Left ventricle myocardium inferior (tissue), 1 donor: ENCODE results near the gene ARAP3. TPM values are rescaled to one million over a fixed set of nuclear protein-coding genes. Genes with fewer than 3 reads are reported as not detected.

Experiments used
- DNase-seq: peaks from one replicate; pipeline ENCODE4 v3.0.0-alpha.2; 2020
- H3K27ac ChIP-seq: fragments of 200-600 bp; replicated peaks from 2 replicates; pipeline ENCODE4 v1.8.0; 2021
- H3K27me3 ChIP-seq: fragments of 200-600 bp; 2 replicates; pipeline ENCODE4 v1.8.0; 2021; ENCODE audit warnings: low read depth
- H3K36me3 ChIP-seq: fragments of 200-600 bp; 2 replicates; pipeline ENCODE4 v1.8.0; 2021
- H3K4me1 ChIP-seq: fragments of 200-600 bp; 2 replicates; pipeline ENCODE4 v1.8.0; 2021
- H3K4me3 ChIP-seq: fragments of 200-600 bp; 2 replicates; pipeline ENCODE4 v1.8.0; 2021; ENCODE audit warnings: mild to moderate bottlenecking, moderate library complexity
- H3K9me3 ChIP-seq: fragments of 200-600 bp; replicated peaks from 2 replicates; pipeline ENCODE4 v1.8.0; 2021
- intact Hi-C: fragments of 100-400 bp; cut with micrococcal nuclease; formaldehyde crosslinking; loops from one replicate; pipeline ENCODE4 v1.11.0; 2022
- total RNA-seq: library from RNA; stranded (reverse); fragmentation: NEBNext Ultra II Directional; extraction: Animal tissue kit (Norgen Biotek cat#: 25700); gene quantifications from one replicate; pipeline ENCODE4 v1.2.1, GENCODE V29; 2021
- TF ChIP-seq, protein P1 (sequence below): fragments of 200-600 bp; IDR thresholded peaks from 2 replicates; pipeline ENCODE4 v1.8.0; 2021; ENCODE audit warnings: antibody characterized with exemption, mild to moderate bottlenecking, borderline replicate concordance
- donor health status: DM: no; HTN: yes; CAD: no; lungs with severe emphysema.

The ARAP3 gene
- total RNA-seq, 1 donor from 2014 or later = 15.2 TPM

DNA sequence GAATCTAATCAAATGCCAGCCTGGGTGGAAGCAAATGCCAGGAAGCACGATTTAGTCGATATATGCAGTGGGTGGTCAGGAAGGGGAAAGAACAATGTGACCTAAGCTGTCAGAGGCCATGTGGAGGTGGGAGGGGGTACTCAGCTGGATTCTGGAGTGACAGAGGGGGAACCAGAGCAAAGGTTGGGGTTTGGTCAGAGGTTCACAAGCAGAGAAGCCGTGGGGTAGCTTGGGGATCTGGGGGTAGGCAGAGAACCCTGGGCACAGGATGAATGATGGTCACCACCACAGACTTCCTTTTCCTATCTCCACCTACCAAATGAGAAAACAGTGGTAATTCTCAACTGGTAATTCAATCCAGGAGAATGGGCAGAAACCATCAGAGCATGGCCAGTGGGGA is 24.1 kb upstream of the ARAP3 start:
- Histone ChIP-seq H3K4me1 (peaks cover 21% of the 10 kb centered on the region), H3K4me3 (no peak overlapping the region), H3K36me3 (no peaks in the 10 kb centered on the region), H3K9me3 (no peaks in the 10 kb centered on the region), H3K27me3 (peaks cover 35% of the 10 kb centered on the region), H3K27ac (no peak overlapping the region)
- intact Hi-C loops = loop anchor here (10.0 kb wide), 2 partner anchors 109 to 169 kb away; partner anchors contain the start of gene PCDH1
- TF ChIP-seq, protein P1, sequence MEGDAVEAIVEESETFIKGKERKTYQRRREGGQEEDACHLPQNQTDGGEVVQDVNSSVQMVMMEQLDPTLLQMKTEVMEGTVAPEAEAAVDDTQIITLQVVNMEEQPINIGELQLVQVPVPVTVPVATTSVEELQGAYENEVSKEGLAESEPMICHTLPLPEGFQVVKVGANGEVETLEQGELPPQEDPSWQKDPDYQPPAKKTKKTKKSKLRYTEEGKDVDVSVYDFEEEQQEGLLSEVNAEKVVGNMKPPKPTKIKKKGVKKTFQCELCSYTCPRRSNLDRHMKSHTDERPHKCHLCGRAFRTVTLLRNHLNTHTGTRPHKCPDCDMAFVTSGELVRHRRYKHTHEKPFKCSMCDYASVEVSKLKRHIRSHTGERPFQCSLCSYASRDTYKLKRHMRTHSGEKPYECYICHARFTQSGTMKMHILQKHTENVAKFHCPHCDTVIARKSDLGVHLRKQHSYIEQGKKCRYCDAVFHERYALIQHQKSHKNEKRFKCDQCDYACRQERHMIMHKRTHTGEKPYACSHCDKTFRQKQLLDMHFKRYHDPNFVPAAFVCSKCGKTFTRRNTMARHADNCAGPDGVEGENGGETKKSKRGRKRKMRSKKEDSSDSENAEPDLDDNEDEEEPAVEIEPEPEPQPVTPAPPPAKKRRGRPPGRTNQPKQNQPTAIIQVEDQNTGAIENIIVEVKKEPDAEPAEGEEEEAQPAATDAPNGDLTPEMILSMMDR = no peak
- no peak for DNase-seq

DNA sequence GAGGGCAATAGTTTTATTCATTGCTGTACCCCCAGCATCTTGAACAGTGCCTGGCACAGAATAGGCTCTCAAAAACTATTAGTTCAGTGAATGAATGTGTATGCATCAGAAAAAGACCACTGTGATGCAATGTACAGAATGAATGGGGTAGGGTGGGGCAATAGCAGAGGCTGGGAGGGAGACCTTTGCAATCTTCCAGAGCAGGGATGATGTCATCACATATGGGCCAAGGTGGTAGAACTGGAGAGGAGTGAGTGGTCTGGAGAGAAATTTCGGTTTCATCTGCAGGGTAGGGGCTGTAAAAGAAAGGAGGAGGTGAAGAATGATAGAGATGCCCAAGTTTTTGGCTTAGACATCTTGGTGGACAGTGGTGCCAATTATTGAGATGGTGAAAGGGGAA is 23.4 kb upstream of the ARAP3 start:
- H3K27me3 ChIP-seq = peaks cover 39% of the 10 kb centered on the region

DNA sequence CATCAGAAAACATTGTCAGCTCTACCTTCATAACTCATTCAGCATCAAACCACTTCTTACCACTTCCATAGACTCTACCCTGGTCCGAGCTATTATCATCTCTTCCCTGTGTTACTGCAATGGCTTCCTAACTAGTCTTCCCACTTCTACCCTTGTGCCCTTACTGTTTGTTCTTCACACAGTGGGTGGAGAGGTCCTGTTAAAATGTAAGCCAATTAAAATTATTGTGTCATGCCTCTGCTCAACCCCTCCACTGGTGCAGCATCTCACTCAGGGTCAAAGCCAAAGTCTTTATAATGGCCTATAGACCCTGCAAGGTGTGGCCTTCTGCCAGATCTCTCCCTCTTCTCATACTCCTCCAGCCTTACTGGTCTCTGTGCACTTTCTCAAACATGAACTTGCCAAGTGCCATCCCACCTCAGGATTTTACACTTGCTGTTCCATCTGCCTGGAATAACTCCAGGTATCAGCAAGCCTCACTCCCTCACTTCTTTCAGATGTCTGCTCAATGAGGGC is 22.8 kb upstream of the ARAP3 start:
- H3K4me3 ChIP-seq = no peak overlapping the region
- no peak overlapping the region for H3K27ac ChIP-seq
- peaks cover 25% of the 10 kb centered on the region for H3K4me1 ChIP-seq
- intact Hi-C loops = loop anchor here (10.0 kb wide), 2 partner anchors 110 to 170 kb away; partner anchors contain the start of gene PCDH1
- TF ChIP-seq, protein P1 = no peak
- no peaks in the 10 kb centered on the region for H3K36me3 ChIP-seq
- no peaks in the 10 kb centered on the region for H3K9me3 ChIP-seq
- no peak for DNase-seq
- H3K27me3 ChIP-seq = peaks cover 45% of the 10 kb centered on the region

More for the DNA sequence above, 23.4 kb upstream of the ARAP3 start:
- intact Hi-C loops = loop anchor here (10.0 kb wide), 2 partner anchors 109 to 169 kb away; partner anchors contain the start of gene PCDH1
- H3K27ac ChIP-seq = no peak overlapping the region
- peaks cover 25% of the 10 kb centered on the region for H3K4me1 ChIP-seq
- no peaks in the 10 kb centered on the region for H3K9me3 ChIP-seq
- no peak overlapping the region for H3K4me3 ChIP-seq
- DNase-seq = no peak
- H3K36me3 ChIP-seq = no peaks in the 10 kb centered on the region
- TF ChIP-seq, protein P1 = no peak

DNA sequence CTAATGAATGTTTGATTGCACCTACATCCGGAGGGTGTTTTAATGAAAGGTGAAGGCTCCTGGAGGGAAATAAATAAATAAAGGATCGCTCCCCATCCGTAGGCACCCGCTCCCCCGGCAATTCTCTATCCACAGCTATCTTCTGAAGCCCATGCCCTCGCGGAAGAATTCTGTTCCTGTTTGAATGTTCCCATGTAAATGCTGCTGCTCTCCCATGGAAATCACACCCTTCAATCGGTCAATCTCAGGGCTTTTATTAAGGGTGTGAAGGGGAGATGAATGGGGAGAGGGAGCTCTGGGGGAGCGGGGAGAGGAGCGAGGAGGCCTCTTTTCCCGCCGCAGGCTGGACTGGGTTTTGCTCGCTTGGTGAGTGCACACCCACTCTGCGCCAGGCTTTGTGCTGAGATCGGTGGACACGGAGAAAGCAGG is 21.1 kb upstream of the ARAP3 start:
- no peaks in the 10 kb centered on the region for H3K36me3 ChIP-seq
- intact Hi-C loops = loop anchor here (10.0 kb wide), 2 partner anchors 112 to 172 kb away; partner anchors contain the start of gene PCDH1
- peaks cover 61% of the 10 kb centered on the region for H3K27me3 ChIP-seq
- H3K9me3 ChIP-seq = no peaks in the 10 kb centered on the region
- peak overlapping the region; percentile 65 for H3K4me3 ChIP-seq
- H3K27ac ChIP-seq = no peak overlapping the region
- TF ChIP-seq, protein P1 = no peak
- DNase-seq = no peak
- H3K4me1 ChIP-seq = peaks cover 25% of the 10 kb centered on the region

DNA sequence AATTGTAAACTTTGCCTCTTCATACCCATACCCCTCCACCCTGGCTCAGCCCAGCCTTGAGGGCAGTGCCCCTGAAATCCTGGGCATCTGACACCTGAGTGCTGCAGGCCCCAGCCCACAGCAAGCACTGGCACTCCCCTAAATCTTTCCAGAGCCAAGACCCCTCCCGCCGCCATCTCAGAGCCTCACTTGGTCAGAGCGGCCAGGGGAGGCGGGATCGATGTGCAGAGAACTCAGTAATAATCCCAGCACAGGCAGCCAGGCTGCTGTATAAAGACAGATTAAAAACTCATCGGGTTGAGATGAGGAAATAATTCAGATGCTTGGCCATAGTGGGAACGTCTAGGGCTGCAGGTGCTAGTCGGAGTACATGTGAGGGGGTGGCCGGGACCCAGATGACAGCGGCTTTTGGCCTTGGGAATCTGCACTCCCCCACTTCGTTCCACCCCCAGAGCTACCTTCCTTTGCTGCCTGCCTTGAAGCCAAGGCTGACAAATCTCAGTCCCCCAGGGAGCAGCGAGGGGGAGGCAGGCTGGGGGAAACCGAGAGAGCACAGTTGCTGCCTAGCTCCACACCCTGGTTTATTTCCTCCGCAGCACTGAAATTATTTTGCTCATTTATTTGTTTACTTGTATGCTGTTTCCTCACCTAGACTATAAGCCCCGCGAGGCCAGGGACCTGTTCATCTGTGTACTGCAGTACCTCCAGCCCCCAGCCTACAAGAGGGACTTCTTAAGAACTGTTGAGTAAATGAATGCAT is 19.5 kb upstream of the ARAP3 start:
- Histone ChIP-seq H3K27ac (peak overlapping the region; percentile 75), H3K27me3 (peaks cover 66% of the 10 kb centered on the region), H3K9me3 (no peaks in the 10 kb centered on the region), H3K4me1 (peaks cover 25% of the 10 kb centered on the region), H3K36me3 (no peaks in the 10 kb centered on the region), H3K4me3 (peak overlapping the region; percentile 65)
- DNase-seq = no peak
- TF ChIP-seq, protein P1 = no peak
- intact Hi-C loops = loop anchor here (10.0 kb wide), 2 partner anchors 113 to 173 kb away; partner anchors contain the start of gene PCDH1
